ENCODE results near the gene PDZD2. TPM values are rescaled to one million over a fixed set of nuclear protein-coding genes. Genes with fewer than 3 reads are reported as not detected.

The PDZD2 gene
- total RNA-seq, 1 donor from 2014 or later: 105 TPM

DNA sequence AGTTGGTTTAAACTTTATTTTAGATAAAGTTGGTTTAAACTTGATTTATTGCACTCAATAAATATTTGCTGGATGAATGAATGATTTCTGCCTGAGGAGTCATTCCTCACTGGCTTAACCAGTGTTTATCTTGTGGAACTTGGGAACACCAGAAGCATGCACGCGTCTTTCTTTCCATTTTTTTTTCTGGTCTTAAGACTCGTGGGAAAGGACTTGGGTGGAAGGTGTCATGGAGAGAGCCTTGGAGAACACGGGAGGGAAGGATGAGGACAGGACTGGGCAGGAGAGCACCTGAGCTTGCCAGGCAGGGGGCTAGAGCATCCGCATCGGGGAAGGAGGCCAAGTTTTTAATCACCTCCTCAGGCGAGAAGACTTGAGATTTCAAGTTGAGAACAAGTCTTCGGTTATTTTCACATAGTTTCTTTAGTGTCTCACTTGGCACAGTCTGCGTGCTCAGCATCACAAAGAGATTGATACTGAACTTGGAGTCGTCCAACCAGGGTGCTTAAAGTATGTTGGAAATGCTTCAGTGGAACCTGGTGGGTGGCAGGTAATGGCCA is 144.2 kb downstream of the PDZD2 start:
- intact Hi-C loops (cut with DNase I): no loop called here
- ATAC-seq (no peak), DNase-seq (ENCODE audit: low spot score) (no peak)

GRCh38 chr5:31783731-31784130 is 144.8 kb downstream of the PDZD2 start:
- DNase-seq (ENCODE audit: low spot score): no peak
- no peak for ATAC-seq
- intact Hi-C loops (cut with DNase I): no loop called here

DNA sequence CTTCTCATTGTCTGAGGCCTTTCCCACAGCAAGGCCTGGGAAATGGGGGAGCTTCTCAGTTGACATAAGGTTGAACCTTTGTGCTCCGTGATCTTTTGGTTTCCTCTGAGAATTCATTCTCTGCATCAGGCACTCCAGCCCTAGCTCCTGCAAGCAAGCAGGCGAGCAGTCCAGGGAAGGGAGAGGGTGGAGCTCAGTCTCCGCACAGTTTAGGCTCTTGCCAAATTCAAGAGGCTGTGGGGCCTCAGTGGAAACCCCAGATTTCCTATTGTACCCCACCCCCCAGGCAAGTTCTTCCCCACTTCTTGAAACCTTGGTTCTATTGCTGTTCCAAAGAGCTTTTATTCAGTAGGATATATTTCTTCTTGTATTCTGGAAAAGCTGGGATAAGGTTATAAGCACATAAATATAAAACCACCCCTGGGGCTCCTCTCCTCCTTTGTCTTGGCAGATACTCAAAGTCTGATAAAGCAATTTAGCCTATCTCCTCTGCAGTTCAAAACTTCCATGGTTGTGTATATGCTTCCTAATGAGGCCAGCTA is 147.2 kb downstream of the PDZD2 start:
- peak; percentile 82 for ATAC-seq
- DNase-seq (ENCODE audit: low spot score): no peak
- intact Hi-C loops (cut with DNase I): no loop called here

GRCh38 chr5:31794009-31794408 is 155.1 kb downstream of the PDZD2 start:
- DNase-seq (ENCODE audit: low spot score) (no peak), ATAC-seq (no peak)
- intact Hi-C loops (cut with DNase I): no loop called here

DNA sequence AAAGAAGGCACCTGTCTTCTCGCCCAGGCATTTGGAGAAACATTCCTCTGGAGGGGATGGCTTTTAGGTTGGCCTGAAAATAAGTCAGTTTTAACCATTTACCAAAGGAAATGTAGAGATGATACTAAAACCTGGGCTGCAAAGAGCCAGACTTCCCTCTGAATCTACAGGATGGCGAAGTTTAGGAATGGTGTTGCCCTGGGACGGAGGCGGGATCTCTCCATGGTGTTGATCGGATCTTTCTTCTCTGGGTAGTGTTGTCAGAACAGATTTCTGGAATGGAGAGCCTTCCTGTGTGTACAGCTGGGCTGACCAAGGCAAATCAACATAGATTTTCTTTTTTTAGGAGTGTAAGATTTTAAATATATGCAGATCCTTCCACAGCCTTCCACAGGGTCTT is 159.2 kb downstream of the PDZD2 start:
- no peak for ATAC-seq
- DNase-seq (ENCODE audit: low spot score): no peak

GRCh38 chr5:31800351-31800750 is 161.4 kb downstream of the PDZD2 start:
- intact Hi-C loops (cut with DNase I): loop anchor here (5.0 kb wide), 1 partner anchor 158 kb away; no protein-coding TSS in a partner anchor
- no peak for ATAC-seq
- no peak for DNase-seq (ENCODE audit: low spot score)

More for the DNA sequence above, 159.2 kb downstream of the PDZD2 start:
- intact Hi-C loops (cut with DNase I): no loop called here

GRCh38 chr5:31805785-31806400 is 167.0 kb downstream of the PDZD2 start:
- intact Hi-C loops (cut with DNase I): loop anchor here (5.0 kb wide), 1 partner anchor 1169 kb away; no protein-coding TSS in a partner anchor
- ATAC-seq (no peak), DNase-seq (ENCODE audit: low spot score) (no peak)

DNA sequence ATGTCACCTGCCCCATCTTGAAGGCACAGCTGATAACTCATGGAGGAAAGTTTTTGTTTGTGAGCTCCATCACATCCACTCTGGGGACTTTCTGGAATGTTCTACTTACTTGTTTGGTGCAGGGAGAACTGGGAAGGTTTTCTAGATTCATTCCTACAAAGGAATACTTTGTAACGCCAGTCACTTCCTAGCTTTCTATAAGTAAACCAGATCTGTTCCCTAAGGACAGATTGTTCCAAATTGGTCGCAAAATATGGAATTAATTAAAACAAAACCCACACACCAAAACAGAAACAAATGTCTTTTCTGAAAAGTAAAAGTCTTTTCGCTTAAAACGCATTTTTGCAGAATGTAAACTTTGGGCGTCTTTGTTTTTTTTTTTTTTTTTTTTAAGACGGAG is 167.6 kb downstream of the PDZD2 start:
- ATAC-seq: no peak
- DNase-seq (ENCODE audit: low spot score): no peak
- intact Hi-C loops (cut with DNase I): loop anchor here (5.0 kb wide), 1 partner anchor 1169 kb away; no protein-coding TSS in a partner anchor

DNA sequence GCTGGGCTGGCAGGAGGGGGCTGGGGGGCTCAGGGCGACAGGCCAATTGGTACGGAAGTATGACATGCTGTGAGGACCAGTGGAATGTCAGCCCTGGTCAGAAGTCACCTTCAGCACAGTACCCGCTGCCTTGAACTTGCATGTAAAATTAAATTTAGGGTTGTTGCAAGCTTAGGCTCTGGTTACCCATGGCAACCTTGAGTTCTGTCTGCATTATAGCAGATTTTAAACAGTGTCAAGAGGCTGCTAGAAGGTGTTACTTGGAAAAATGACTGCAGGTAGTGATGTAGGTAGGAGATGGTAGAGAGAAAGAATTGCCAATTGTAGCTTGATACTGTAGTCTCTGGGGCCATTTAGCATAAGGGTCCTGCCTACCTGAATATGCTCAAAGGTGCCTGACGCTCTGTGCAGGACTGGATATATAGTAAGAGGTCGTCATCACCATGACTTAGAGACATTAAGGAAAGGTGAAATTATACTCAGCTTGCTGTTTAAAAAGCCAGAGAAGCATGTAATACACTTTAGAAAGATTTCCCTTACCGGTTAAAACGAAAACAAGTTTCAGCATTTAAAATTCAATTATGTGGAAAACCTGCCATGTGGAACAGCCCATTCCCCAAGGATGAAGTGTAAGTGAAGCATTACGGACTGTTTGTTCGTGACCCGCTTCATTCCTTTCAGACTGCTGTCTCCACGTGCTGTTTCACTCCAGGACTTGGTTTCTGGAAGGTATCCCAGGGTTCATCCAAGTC is 169.0 kb downstream of the PDZD2 start:
- ATAC-seq (peak; percentile 18), DNase-seq (ENCODE audit: low spot score) (no peak)
- intact Hi-C loops (cut with DNase I): loop anchor here (5.0 kb wide), 1 partner anchor 1171 kb away; no protein-coding TSS in a partner anchor

GRCh38 chr5:31809050-31809870 is 170.3 kb downstream of the PDZD2 start:
- intact Hi-C loops (cut with DNase I): loop anchor here (5.0 kb wide), 1 partner anchor 1172 kb away; no protein-coding TSS in a partner anchor

GRCh38 chr5:31811210-31811609 is 172.3 kb downstream of the PDZD2 start:
- no peak for DNase-seq (ENCODE audit: low spot score)
- ATAC-seq: no peak

More at GRCh38 chr5:31809050-31809870, 170.3 kb downstream of the PDZD2 start:
- ATAC-seq (peak; percentile 92), DNase-seq (ENCODE audit: low spot score) (peak; percentile 79)

DNA sequence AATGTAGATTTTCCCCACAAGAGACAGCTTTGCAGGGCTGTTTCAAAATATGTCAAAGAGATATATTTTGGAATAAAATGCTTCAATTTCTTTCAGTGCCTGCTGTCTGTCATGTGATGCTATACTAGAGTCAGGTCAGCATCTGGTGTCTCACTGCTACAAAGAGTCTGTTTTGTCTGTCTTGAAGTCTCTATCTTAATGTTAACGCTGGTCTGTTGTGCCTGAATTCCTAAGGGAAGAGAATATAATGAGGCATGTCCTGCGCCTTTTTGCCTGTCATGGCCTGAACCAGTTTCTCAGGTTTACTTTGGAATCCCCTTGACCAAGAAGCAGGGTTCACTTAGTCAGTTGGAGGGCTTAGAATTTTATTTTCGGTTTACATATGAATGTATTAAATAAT is 176.4 kb downstream of the PDZD2 start:
- DNase-seq (ENCODE audit: low spot score) (no peak), ATAC-seq (no peak)
- intact Hi-C loops (cut with DNase I): no loop called here

More at GRCh38 chr5:31811210-31811609, 172.3 kb downstream of the PDZD2 start:
- intact Hi-C loops (cut with DNase I): no loop called here

GRCh38 chr5:31819926-31820516 is 181.1 kb downstream of the PDZD2 start:
- no peak for DNase-seq (ENCODE audit: low spot score)
- ATAC-seq: no peak
- intact Hi-C loops (cut with DNase I): loop anchor here (10.0 kb wide), 1 partner anchor 255 kb away; no protein-coding TSS in a partner anchor

GRCh38 chr5:31823472-31823871 is 184.5 kb downstream of the PDZD2 start:
- ATAC-seq (no peak), DNase-seq (ENCODE audit: low spot score) (no peak)
- intact Hi-C loops (cut with DNase I): loop anchor here (10.0 kb wide), 1 partner anchor 251 kb away; no protein-coding TSS in a partner anchor

DNA sequence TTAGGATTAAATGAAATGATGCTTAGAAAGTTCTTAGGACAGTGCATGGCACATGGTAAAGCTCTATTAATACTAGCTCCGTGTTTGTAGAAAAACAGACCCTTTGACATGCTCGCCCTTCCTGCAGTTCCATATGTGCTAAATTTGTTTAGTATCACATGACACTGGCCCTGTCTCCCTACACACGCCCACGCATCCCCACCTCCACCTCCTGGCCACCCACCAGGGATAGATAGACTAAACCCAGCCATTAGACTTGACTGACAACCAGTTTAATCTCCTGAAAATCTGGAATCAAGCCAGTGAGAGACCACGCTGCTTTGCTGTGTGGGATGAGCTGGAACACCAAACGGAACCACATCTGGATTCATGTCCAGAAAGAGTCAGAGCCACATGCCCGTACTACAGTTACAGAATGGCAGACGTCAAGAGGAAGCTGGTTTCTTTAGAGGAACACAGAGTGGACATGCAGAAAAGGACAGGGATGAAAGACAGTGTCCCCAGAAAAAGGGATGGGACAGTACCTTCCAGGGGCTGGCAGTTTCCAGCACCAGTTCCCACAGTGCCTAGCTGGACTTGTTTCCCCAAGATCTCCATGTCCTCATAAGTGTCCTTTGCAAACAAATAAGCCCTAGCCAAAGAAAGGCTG is 186.1 kb downstream of the PDZD2 start:
- intact Hi-C loops (cut with DNase I): loop anchor here (10.0 kb wide), 1 partner anchor 250 kb away; no protein-coding TSS in a partner anchor

DNA sequence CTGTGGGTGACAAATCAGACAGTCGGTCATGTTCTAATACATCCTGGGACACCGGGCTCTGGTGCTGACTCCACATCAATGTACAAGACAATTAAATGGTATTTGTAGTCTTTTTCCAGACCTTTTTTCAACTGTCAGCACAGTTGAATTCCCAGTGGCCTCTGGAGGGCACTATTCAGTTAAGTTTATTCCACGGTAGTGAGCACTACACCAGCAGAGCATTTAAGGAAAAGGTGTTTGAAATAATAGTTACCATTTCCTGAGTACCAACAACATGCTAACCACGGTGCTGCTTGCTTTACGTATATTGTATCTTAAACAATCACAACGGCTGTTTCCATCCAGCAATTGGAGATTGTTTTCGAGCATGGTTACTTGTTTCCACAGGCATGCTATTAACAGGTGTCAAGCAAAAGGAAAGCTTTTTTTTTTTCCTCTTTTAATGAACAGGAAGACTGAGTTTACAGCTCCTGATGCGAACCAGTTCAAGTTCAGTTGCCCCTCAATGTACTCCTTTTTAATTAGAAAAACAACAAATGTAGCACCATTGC is 186.7 kb downstream of the PDZD2 start:
- intact Hi-C loops (cut with DNase I): loop anchor here (10.0 kb wide), 1 partner anchor 249 kb away; no protein-coding TSS in a partner anchor
- peak; percentile 87 for ATAC-seq
- peak; percentile 65 for DNase-seq (ENCODE audit: low spot score)

More for the DNA sequence above, 186.1 kb downstream of the PDZD2 start:
- DNase-seq (ENCODE audit: low spot score): no peak
- ATAC-seq: peak; percentile 32

- no peak for DNase-seq (ENCODE audit: low spot score)
- no peak for ATAC-seq
- intact Hi-C loops (cut with DNase I): loop anchor here (10.0 kb wide), 1 partner anchor 247 kb away; no protein-coding TSS in a partner anchor
Observed at GRCh38 chr5:31827867-31828266, 188.9 kb downstream of the PDZD2 start.

Measured in sciatic nerve (tissue), 2 donors.